Stomach (tissue), 9 donors: ENCODE measurements around the gene TMEM132D. TPM values are rescaled to one million over a fixed set of nuclear protein-coding genes. Genes with fewer than 3 reads are reported as not detected.

Experiments used
- DNase-seq, 2 donors: peaks; one replicate each; pipeline versions ENCODE4 v3.0.0 to v3.0.0-alpha.2; 2013 to 2019
- H3K27ac ChIP-seq, 5 donors: fragments of 200-600 bp in 4 of 5; sonication (generic) in 4 of 5; one replicate each; pipeline ENCODE4 v1.5.1; 2013 to 2019; ENCODE audit warnings: mild to moderate bottlenecking in 1 of 5, moderate library complexity in 1 of 5
- H3K27me3 ChIP-seq, 3 donors: fragments of 200-600 bp; sonication (generic); one replicate each; pipeline ENCODE4 v1.5.1; 2017 to 2019; ENCODE audit warnings: mixed run types in 1 of 3
- H3K36me3 ChIP-seq, 4 donors: fragments of 200-600 bp; sonication (generic); 1 replicate in 3 of 4; 2 replicates in 1 of 4; pipeline ENCODE4 v1.5.1; 2016 to 2019
- H3K4me1 ChIP-seq, 4 donors: fragments of 200-600 bp; sonication (generic); one replicate each; pipeline ENCODE4 v1.5.1; 2016 to 2019
- H3K4me3 ChIP-seq, 4 donors: fragments of 200-600 bp; sonication (generic) in 3 of 4; one replicate each; pipeline ENCODE4 v1.5.1; 2016 to 2019; ENCODE audit warnings: mild to moderate bottlenecking in 1 of 4
- H3K9me3 ChIP-seq, 4 donors: fragments of 200-600 bp; sonication (generic); one replicate each; pipeline ENCODE4 v1.5.1; 2016 to 2019
- CTCF ChIP-seq, 7 experiments: fragments of 450-650 bp in 4 of 7; fragments of 200-600 bp in 3 of 7; sonication (generic) in 3 of 7; IDR thresholded peaks; one replicate each; pipeline ENCODE4 v1.5.1; 2016 to 2019; ENCODE audit warnings: antibody characterized with exemption in 7 of 7, control low read depth in 2 of 7, mild to moderate bottlenecking in 1 of 7
- EP300 ChIP-seq: sonication (generic); formaldehyde crosslinking; IDR thresholded peaks from one replicate; pipeline ENCODE4 v1.6.1; 2017; ENCODE audit warnings: antibody characterized with exemption
- POLR2A ChIP-seq, 4 donors: fragments of 450-650 bp; IDR thresholded peaks; one replicate each; pipeline ENCODE4 v1.6.1; 2016; ENCODE audit warnings: antibody characterized with exemption in 4 of 4, control low read depth in 2 of 4, mild to moderate bottlenecking in 1 of 4, moderate library complexity in 1 of 4
- POLR2AphosphoS5 ChIP-seq, 3 donors: sonication (generic); formaldehyde crosslinking; IDR thresholded peaks; one replicate each; pipeline ENCODE4 v1.6.1; 2016; ENCODE audit warnings: antibody characterized with exemption in 3 of 3
- WGBS, 5 donors: extraction: QIAGEN DNeasy Blood & Tissue Kit in 3 of 5; methylation state at CpG; one replicate each; pipeline versions ENCODE4 v1.1.5 to v1.1.7; 2013 to 2018; 5-methylcytosine and 5-hydroxymethylcytosine counted together
- intact Hi-C: fragments of 100-400 bp; cut with DNase I; formaldehyde crosslinking; loops from one replicate; pipeline ENCODE4 v1.15.1; 2023; ENCODE audit warnings: low total_unique reads
- polyA plus RNA-seq, 3 donors: library from polyadenylated mRNA; stranded (reverse); fragments of 200-250 nt; gene quantifications; one replicate each; pipeline ENCODE4 v1.2.3, GENCODE V29; 2013
- total RNA-seq, 5 donors: library from RNA; depleted of rRNA; stranded (reverse); fragments of >200 nt; gene quantifications; one replicate each; pipeline versions ENCODE4 v1.1.0 to v1.2.3, GENCODE V29; 2014 to 2016
- donor health status: healthy with polysubstance abuse.
- donor health status: Bipolar disorder and iron deficiency.
- donor health status: healthy.

TMEM132D gene
- total and polyA plus RNA-seq, 8 donors: 0.29 to 0.92 TPM; not detected in 6

GRCh38 chr12:129681151-129681550, 222.7 kb downstream of the TMEM132D start:
- WGBS, 5 donors: 78 to 95% (median 81%) methylated on average over 1 of the region's 1 CpG
- intact Hi-C loops: no loop called here

DNA sequence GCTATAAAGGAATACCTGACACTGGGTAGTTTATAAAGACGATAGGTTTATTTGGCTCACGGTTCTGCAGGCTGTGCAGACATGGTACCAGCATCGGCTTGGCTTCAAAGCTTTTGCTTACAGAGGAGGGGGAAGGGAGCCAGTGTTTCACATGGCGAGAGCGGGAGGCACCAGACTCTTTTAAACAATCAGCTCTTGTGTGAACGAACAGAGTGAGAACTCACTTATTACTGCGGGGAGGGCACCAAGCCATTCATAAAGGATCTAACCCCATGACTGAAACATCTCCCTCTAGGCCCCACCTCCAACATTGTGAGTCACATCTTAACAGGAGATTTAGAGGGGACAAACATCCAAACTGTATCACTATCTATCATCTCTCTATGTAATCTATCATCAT, 227.4 kb downstream of the TMEM132D start:
- WGBS, 5 donors: 79 to 87% (median 84%) methylated on average over 4 to 7 of the region's 7 CpGs
- intact Hi-C loops: no loop called here
- no peak overlapping the region for H3K4me3 ChIP-seq

More at GRCh38 chr12:129681151-129681550, 222.7 kb downstream of the TMEM132D start:
- Histone ChIP-seq H3K4me3 (no peak overlapping the region), H3K4me1 (no peaks in the 10 kb centered on the region), H3K36me3 (no peaks in the 10 kb centered on the region), H3K27ac (no peak overlapping the region), H3K9me3 (peaks cover 0 to 52% (median 36%) of the 10 kb centered on the region in 4 donors), H3K27me3 (no peaks in the 10 kb centered on the region)
- no peak for DNase-seq
- TF ChIP-seq POLR2A (IDR thresholded peaks at IDR 0.05) (no peak), EP300 (no peak), POLR2AphosphoS5 (IDR thresholded peaks at IDR 0.05) (no peak), CTCF (IDR thresholded peaks at IDR 0.05) (no peak)

GRCh38 chr12:129675947-129676346, 227.9 kb downstream of the TMEM132D start:
- WGBS, 5 donors: 68 to 77% (median 74%) methylated on average over 3 of the region's 3 CpGs
- intact Hi-C loops: no loop called here
- DNase-seq: no peak

More for the DNA sequence above, 227.4 kb downstream of the TMEM132D start:
- peaks cover 0 to 19% (median 13%) of the 10 kb centered on the region in 4 donors for H3K9me3 ChIP-seq
- H3K36me3 ChIP-seq: no peaks in the 10 kb centered on the region
- DNase-seq: no peak
- H3K27ac ChIP-seq: no peak overlapping the region
- TF ChIP-seq POLR2AphosphoS5 (IDR thresholded peaks at IDR 0.05) (no peak), CTCF (IDR thresholded peaks at IDR 0.05) (no peak), POLR2A (IDR thresholded peaks at IDR 0.05) (no peak), EP300 (no peak)
- H3K4me1 ChIP-seq: no peaks in the 10 kb centered on the region
- H3K27me3 ChIP-seq: no peaks in the 10 kb centered on the region

GRCh38 chr12:129675496-129675895, 228.3 kb downstream of the TMEM132D start:
- Histone ChIP-seq H3K4me3 (no peak overlapping the region), H3K27me3 (no peaks in the 10 kb centered on the region), H3K9me3 (peaks cover 0 to 10% (median 4%) of the 10 kb centered on the region in 4 donors), H3K36me3 (no peaks in the 10 kb centered on the region), H3K4me1 (no peaks in the 10 kb centered on the region), H3K27ac (no peak overlapping the region)
- TF ChIP-seq POLR2A (IDR thresholded peaks at IDR 0.05) (no peak), CTCF (IDR thresholded peaks at IDR 0.05) (no peak), POLR2AphosphoS5 (IDR thresholded peaks at IDR 0.05) (no peak), EP300 (no peak)
- WGBS, 5 donors: 64 to 83% (median 74%) methylated on average over 4 of the region's 4 CpGs
- no peak for DNase-seq
- intact Hi-C loops: no loop called here

More at GRCh38 chr12:129675947-129676346, 227.9 kb downstream of the TMEM132D start:
- no peaks in the 10 kb centered on the region for H3K4me1 ChIP-seq
- TF ChIP-seq POLR2AphosphoS5 (IDR thresholded peaks at IDR 0.05) (no peak), EP300 (no peak), CTCF (IDR thresholded peaks at IDR 0.05) (no peak), POLR2A (IDR thresholded peaks at IDR 0.05) (no peak)
- no peak overlapping the region for H3K27ac ChIP-seq
- no peaks in the 10 kb centered on the region for H3K36me3 ChIP-seq
- no peak overlapping the region for H3K4me3 ChIP-seq
- H3K9me3 ChIP-seq: peaks cover 0 to 15% (median 9%) of the 10 kb centered on the region in 4 donors
- H3K27me3 ChIP-seq: no peaks in the 10 kb centered on the region
